PC-3 (cell line): ENCODE results near the gene SIK1.
"Not testable (repeated sequence)": the region's sequence is repeated elsewhere in the genome, so short reads cannot be mapped to it uniquely, and the experiment has no call there.

ENCODE experiments used
- EZH2 ChIP-seq: fragments of 300-600 bp; sonication (generic); IDR thresholded peaks from one replicate; pipeline ENCODE4 v1.6.1; 2017; ENCODE audit warnings: antibody characterized with exemption, mild to moderate bottlenecking, low read length; ENCODE audit not compliant: unreplicated experiment
- TF ChIP-seq, protein P1 (sequence below): fragments of 300-600 bp; sonication (generic); conservative IDR thresholded peaks from 2 replicates; pipeline ENCODE4 v1.5.1; 2017; ENCODE audit warnings: antibody characterized with exemption, low read depth, mild to moderate bottlenecking, low read length

- TF ChIP-seq, protein P1, sequence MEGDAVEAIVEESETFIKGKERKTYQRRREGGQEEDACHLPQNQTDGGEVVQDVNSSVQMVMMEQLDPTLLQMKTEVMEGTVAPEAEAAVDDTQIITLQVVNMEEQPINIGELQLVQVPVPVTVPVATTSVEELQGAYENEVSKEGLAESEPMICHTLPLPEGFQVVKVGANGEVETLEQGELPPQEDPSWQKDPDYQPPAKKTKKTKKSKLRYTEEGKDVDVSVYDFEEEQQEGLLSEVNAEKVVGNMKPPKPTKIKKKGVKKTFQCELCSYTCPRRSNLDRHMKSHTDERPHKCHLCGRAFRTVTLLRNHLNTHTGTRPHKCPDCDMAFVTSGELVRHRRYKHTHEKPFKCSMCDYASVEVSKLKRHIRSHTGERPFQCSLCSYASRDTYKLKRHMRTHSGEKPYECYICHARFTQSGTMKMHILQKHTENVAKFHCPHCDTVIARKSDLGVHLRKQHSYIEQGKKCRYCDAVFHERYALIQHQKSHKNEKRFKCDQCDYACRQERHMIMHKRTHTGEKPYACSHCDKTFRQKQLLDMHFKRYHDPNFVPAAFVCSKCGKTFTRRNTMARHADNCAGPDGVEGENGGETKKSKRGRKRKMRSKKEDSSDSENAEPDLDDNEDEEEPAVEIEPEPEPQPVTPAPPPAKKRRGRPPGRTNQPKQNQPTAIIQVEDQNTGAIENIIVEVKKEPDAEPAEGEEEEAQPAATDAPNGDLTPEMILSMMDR, result not testable (repeated sequence)
- TF ChIP-seq EZH2, result not testable (repeated sequence)
Observed at GRCh38 chr21:43427242-43427559, 270 bp upstream of the SIK1 start.
